OCI-LY7 (cell line): Measurements from ENCODE around the gene SPACA4. TPM values are rescaled to one million over a fixed set of nuclear protein-coding genes. Genes with fewer than 3 reads are reported as not detected.

Experiments
- BruUV-seq: library from RNA; stranded (reverse); fragments of 400-500 nt; replicated peaks from 2 replicates; lab custom pipeline; 2021; lab: Mats Ljungman, UMichigan
- CTCF ChIA-PET: fragments of 300-600 bp; sonication (Branson Sonifier 250); formaldehyde crosslinking; loops from one replicate; lab custom pipeline; 2022; ENCODE audit warnings: antibody characterized with exemption; ENCODE audit not compliant: unreplicated experiment; lab: Charles Lee
- POLR2A ChIA-PET: fragments of 300-600 bp; sonication (Branson Sonifier 250); formaldehyde crosslinking; loops from one replicate; lab custom pipeline; 2022; ENCODE audit warnings: antibody characterized with exemption; lab: Charles Lee
- DNase-seq: peaks from one replicate; pipeline ENCODE4 v3.0.0-alpha.2; 2015; ENCODE audit warnings: low spot score
- H2AFZ ChIP-seq: fragments of 200-600 bp; sonication (generic), shearing (Covaris generic); 2 replicates; pipeline ENCODE4 v1.6.1; 2014; ENCODE audit warnings: mild to moderate bottlenecking, antibody characterized with exemption, low read length, moderate library complexity
- H3K27ac ChIP-seq: fragments of 200-600 bp; sonication (generic); 2 replicates; pipeline ENCODE4 v1.5.1; 2014; ENCODE audit warnings: mixed run types, low read depth, mild to moderate bottlenecking, moderate library complexity, low read length, inconsistent platforms; ENCODE audit not compliant: poor library complexity, severe bottlenecking
- H3K36me3 ChIP-seq: fragments of 200-600 bp; sonication (generic); 2 replicates; pipeline ENCODE4 v1.6.1; 2014; ENCODE audit warnings: mild to moderate bottlenecking, antibody characterized with exemption, low read length, moderate library complexity, mixed read lengths; ENCODE audit not compliant: insufficient read depth
- H3K4me1 ChIP-seq: fragments of 200-600 bp; sonication (generic); 2 replicates; pipeline ENCODE4 v1.5.1; 2014; ENCODE audit warnings: mild to moderate bottlenecking, low read length; ENCODE audit not compliant: insufficient read depth, poor library complexity, severe bottlenecking
- H3K4me2 ChIP-seq: fragments of 200-600 bp; sonication (generic); 2 replicates; pipeline ENCODE4 v1.6.1; 2014; ENCODE audit warnings: mild to moderate bottlenecking, low read length
- H3K4me3 ChIP-seq: fragments of 200-600 bp; sonication (generic); 2 replicates; pipeline ENCODE4 v1.5.1; 2014; ENCODE audit warnings: mild to moderate bottlenecking, low read depth, low read length; ENCODE audit not compliant: poor library complexity, severe bottlenecking
- H3K79me2 ChIP-seq: fragments of 200-600 bp; sonication (generic); 2 replicates; pipeline ENCODE4 v1.6.1; 2016; ENCODE audit warnings: low read depth, mild to moderate bottlenecking, low read length, moderate library complexity, mixed read lengths; ENCODE audit not compliant: insufficient read depth
- H3K9me2 ChIP-seq: fragments of 200-600 bp; sonication (generic); 2 replicates; pipeline ENCODE4 v1.6.1; 2016; ENCODE audit warnings: mild to moderate bottlenecking, low read length, mixed read lengths; ENCODE audit not compliant: insufficient read depth
- H3K9me3 ChIP-seq: fragments of 200-600 bp; sonication (generic); 2 replicates; pipeline ENCODE4 v1.6.1; 2014; ENCODE audit warnings: mild to moderate bottlenecking, mixed run types, low read length, mixed read lengths
- H4K20me1 ChIP-seq: fragments of 200-600 bp; sonication (generic); 2 replicates; pipeline ENCODE4 v1.6.1; 2014; ENCODE audit warnings: mild to moderate bottlenecking, antibody characterized with exemption, low read length, moderate library complexity, mixed read lengths; ENCODE audit not compliant: insufficient read depth
- EZH2phosphoT487 ChIP-seq: fragments of 200-600 bp; sonication (generic); IDR thresholded peaks from 2 replicates; pipeline ENCODE4 v1.6.1; 2018; ENCODE audit warnings: low read depth, borderline replicate concordance, mild to moderate bottlenecking, mixed run types, antibody characterized with exemption, low read length, moderate library complexity, mixed read lengths
- intact Hi-C: fragments of 100-400 bp; cut with micrococcal nuclease; formaldehyde crosslinking; loops from one replicate; pipeline ENCODE4 v1.10.0; 2022; ENCODE audit not compliant: unreplicated experiment
- total RNA-seq, 2 experiments: library from RNA; depleted of rRNA in 1 of 2; stranded (reverse); fragments of >200 nt in 1 of 2; shearing (Covaris generic) in 1 of 2; gene quantifications; 2 replicates each; pipeline ENCODE4 v1.2.3, GENCODE V29; 2014 to 2022
- TF ChIP-seq, protein P1 (sequence below): fragments of 200-600 bp; sonication (generic); conservative IDR thresholded peaks from 2 replicates; pipeline ENCODE4 v1.5.1; 2014; ENCODE audit warnings: mild to moderate bottlenecking, antibody characterized with exemption, low read length, moderate library complexity, mixed read lengths

The SPACA4 gene
- total RNA-seq, 2 experiments from 2014 or later = not detected

DNA sequence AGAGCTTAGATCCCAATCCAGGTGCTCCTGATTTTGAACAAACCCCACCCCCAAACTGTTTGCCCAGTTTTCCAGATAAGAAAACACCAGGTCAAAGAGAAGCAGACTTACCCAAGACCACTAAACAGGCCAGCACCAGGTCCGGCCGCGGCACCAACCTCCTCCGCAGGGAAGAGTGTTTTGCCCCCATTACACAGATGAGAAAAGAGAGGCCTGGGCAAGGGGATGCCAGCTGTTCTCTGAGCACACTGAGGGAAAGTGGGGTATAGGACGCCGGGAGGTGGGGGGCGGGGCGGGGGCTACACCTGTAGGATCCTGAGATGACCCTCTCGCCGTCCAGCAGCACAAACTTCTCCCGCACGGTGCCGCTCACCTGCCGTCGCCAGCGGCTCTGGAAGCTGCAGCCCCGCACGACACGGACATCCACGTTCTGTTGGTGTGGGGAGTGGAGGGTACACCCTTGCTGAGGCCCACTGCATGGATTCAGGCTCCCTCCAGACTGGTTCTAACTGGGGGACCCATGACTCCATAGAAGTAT, 3.1 kb downstream of the SPACA4 start:
- BruUV-seq = no TSS peak
- Histone ChIP-seq H3K9me3 (no peaks in the 10 kb centered on the region), H3K36me3 (peaks cover 60% of the 10 kb centered on the region), H3K9me2 (no peaks in the 10 kb centered on the region), H4K20me1 (no peaks in the 10 kb centered on the region), H3K79me2 (no peaks in the 10 kb centered on the region), H3K27ac (no peak overlapping the region), H3K4me2 (no peak overlapping the region), H3K4me1 (peaks cover 9% of the 10 kb centered on the region), H2AFZ (no peak overlapping the region), H3K4me3 (no peak overlapping the region)
- TF ChIP-seq EZH2phosphoT487 = no peak
- TF ChIP-seq, protein P1, sequence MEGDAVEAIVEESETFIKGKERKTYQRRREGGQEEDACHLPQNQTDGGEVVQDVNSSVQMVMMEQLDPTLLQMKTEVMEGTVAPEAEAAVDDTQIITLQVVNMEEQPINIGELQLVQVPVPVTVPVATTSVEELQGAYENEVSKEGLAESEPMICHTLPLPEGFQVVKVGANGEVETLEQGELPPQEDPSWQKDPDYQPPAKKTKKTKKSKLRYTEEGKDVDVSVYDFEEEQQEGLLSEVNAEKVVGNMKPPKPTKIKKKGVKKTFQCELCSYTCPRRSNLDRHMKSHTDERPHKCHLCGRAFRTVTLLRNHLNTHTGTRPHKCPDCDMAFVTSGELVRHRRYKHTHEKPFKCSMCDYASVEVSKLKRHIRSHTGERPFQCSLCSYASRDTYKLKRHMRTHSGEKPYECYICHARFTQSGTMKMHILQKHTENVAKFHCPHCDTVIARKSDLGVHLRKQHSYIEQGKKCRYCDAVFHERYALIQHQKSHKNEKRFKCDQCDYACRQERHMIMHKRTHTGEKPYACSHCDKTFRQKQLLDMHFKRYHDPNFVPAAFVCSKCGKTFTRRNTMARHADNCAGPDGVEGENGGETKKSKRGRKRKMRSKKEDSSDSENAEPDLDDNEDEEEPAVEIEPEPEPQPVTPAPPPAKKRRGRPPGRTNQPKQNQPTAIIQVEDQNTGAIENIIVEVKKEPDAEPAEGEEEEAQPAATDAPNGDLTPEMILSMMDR = no peak
- no peak for DNase-seq
- POLR2A ChIA-PET = no interaction called here
- intact Hi-C loops = no loop called here
- CTCF ChIA-PET = interaction anchor here (0.6 kb wide), 1 partner anchor 35 kb away, joined by 4 read pairs; no protein-coding TSS in a partner anchor

- Histone ChIP-seq H4K20me1 (peaks cover 9% of the 10 kb centered on the region; the same call in 1 of the 2 replicates), H3K27ac (no peak overlapping the region), H3K4me1 (peaks cover 31% of the 10 kb centered on the region), H3K4me3 (no peak overlapping the region), H3K79me2 (peaks cover 10% of the 10 kb centered on the region), H2AFZ (no peak overlapping the region), H3K4me2 (no peak overlapping the region), H3K9me3 (no peaks in the 10 kb centered on the region), H3K9me2 (no peaks in the 10 kb centered on the region), H3K36me3 (peaks cover 74% of the 10 kb centered on the region)
- ChIA-PET CTCF (no interaction called here), POLR2A (no interaction called here)
- TF ChIP-seq EZH2phosphoT487 = no peak
- TF ChIP-seq, protein P1 = no peak
- DNase-seq = no peak
- intact Hi-C loops = no loop called here
- no TSS peak for BruUV-seq
Observed at GRCh38 chr19:48611872-48612271, 5.3 kb downstream of the SPACA4 start.

- no peaks in the 10 kb centered on the region for H3K9me2 ChIP-seq
- BruUV-seq = no TSS peak
- ChIA-PET POLR2A (no interaction called here), CTCF (no interaction called here)
- no peak overlapping the region for H3K27ac ChIP-seq
- peaks cover 24% of the 10 kb centered on the region for H3K79me2 ChIP-seq
- H3K4me2 ChIP-seq = no peak overlapping the region
- no peak for DNase-seq
- H4K20me1 ChIP-seq = peaks cover 23% of the 10 kb centered on the region
- H3K4me1 ChIP-seq = peaks cover 42% of the 10 kb centered on the region
- intact Hi-C loops = no loop called here
- H3K36me3 ChIP-seq = peaks cover 78% of the 10 kb centered on the region
- no peaks in the 10 kb centered on the region for H3K9me3 ChIP-seq
- no peak overlapping the region for H2AFZ ChIP-seq
- H3K4me3 ChIP-seq = no peak overlapping the region
- TF ChIP-seq, protein P1 = no peak
- no peak for TF ChIP-seq EZH2phosphoT487
Observed at GRCh38 chr19:48613024-48613851, 6.7 kb downstream of the SPACA4 start.
